ENCODE measurements around the gene ADAM15.
A peak's percentile ranks its signal among the peaks of the same experiment; 100 is the strongest.

The ADAM15 gene

DNA sequence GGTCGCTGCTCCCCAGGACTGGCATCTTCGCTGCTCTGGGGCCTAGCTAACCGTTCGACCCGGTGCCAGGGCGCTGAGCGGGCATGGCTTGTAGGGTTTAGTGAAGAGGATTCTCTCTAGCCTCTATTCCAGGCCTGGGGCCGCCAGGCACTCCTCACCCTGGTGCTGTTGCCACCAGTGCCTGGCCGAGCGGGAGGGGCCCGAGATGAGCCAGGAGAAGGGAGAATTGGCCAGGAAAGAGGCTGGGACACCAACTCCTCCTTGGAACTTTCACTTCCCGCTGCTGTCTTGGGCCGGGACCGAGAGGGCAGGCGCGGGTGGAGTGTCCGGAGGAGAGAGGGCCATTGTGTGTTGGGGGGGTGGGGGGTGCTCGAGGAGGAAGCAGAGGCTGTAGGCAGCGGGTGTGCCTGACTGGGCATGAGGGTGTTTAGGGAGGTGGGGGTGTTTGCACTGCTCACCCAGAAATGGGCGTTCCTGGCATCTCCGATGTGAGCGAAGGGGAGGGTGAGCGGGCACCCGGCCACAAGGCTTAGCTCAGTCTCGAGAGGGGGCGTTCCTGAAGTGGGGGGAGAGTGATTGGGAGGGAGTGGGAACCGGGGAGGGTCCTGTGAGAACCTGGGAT, 772 bp downstream of the ADAM15 start:
- H3K27ac Mint-ChIP-seq: peak overlapping the region; percentile 7
- H3K27me3 Mint-ChIP-seq: no peaks in the 10 kb centered on the region
- peaks cover 34% of the 10 kb centered on the region for H3K4me1 Mint-ChIP-seq

DNA sequence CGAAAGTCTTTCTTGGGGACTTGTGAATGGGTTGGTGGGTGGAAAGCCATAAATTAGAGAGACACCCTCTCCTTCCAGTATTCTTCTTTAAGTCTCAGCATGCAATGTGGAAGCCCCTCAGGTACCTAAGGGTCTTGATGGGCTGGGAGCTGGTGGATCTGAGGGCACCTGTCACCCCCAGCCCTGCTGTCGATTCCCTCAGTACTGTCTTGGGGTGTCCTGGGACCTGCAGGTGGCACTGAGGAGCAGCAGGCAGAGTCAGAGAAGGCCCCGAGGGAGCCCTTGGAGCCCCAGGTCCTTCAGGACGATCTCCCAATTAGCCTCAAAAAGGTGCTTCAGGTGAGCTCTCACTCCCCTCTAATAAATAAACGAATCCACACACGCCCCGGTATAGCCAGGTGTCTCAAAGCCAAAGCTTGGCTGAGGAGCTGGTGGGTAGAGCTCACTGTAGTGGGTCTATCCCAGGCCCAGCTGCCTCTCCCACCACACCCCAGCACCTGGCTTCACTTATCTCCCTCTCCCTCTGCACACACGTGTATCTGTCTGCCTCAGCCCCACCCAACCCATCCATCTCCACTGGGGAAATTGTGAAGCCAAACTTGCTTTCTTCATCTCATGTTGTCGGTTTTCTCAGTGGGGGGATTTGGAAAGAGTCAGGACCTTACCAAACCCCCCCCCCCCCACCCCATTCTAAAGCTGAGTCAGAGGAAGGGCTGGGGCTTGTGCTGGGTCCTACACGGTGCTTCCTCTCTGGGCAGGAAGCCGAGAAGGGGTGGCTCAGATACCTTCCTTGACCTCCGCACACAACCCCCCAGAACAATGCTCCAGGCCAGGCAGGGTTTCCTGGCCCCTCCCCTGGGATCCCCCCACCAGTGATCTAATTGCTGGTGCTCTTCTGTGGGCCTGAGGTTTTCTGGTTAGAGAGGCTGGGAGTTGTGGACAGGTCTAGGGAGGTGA, 1.6 kb downstream of the ADAM15 start:
- Mint-ChIP-seq H3K27ac (peak overlapping the region; percentile 7), H3K4me3 (peak overlapping the region; percentile 75), H3K4me1 (peaks cover 34% of the 10 kb centered on the region), H3K27me3 (no peaks in the 10 kb centered on the region), H3K36me3 (peaks cover 10% of the 10 kb centered on the region), H3K9me3 (no peaks in the 10 kb centered on the region)
- no peak for ATAC-seq

More for the DNA sequence above, 772 bp downstream of the ADAM15 start:
- peak; percentile 46 for ATAC-seq
- Mint-ChIP-seq H3K9me3 (no peaks in the 10 kb centered on the region), H3K36me3 (peaks cover 10% of the 10 kb centered on the region), H3K4me3 (peak overlapping the region; percentile 75)

DNA sequence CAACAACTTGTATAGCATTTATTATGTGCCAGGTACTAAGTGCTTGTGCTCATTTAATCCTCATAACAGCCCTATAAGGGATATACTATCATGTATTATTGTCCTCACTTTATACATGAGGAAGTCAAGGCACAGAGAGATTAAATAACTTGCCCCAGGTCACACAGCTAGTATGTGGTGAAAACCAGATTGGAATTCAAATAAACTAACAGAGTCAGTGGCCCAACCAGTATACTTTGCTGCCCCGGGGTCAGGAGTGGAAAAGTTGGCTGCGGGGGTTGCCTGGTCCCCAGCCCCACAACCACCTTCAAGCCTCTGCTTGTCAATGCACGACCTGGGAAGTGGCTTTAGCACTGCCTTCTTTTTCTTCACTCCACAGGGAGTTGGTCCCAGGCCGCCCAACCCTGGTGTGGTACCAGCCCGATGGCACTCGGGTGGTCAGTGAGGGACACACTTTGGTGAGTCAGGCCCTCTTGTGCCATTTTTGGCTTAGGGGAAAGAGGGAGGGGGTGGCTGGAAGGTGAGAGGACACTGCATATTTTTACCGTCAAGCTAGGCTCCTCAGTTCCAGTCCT, 2.5 kb downstream of the ADAM15 start:
- Mint-ChIP-seq H3K4me1 (peaks cover 34% of the 10 kb centered on the region), H3K27ac (no peak overlapping the region), H3K9me3 (no peaks in the 10 kb centered on the region), H3K27me3 (no peaks in the 10 kb centered on the region), H3K4me3 (no peak overlapping the region), H3K36me3 (peaks cover 10% of the 10 kb centered on the region)
- no peak for ATAC-seq

DNA sequence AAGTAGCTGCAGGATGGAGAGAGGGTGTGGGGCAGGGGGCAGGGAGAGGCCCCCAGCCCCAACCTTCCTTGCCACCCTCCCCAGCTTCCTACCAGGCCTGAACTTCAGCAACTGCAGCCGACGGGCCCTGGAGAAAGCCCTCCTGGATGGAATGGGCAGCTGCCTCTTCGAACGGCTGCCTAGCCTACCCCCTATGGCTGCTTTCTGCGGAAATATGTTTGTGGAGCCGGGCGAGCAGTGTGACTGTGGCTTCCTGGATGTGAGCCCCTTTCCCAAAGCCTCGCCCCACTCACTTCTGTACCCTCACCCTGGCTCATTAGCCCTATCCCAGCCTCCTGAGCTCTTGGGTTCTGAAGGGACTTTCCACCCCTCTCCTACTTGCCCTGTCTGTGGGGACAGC, 6.0 kb downstream of the ADAM15 start:
- Mint-ChIP-seq H3K4me3 (no peak overlapping the region), H3K27me3 (no peaks in the 10 kb centered on the region), H3K36me3 (peaks cover 20% of the 10 kb centered on the region), H3K4me1 (peaks cover 24% of the 10 kb centered on the region), H3K27ac (no peak overlapping the region), H3K9me3 (no peaks in the 10 kb centered on the region)
- ATAC-seq: no peak

DNA sequence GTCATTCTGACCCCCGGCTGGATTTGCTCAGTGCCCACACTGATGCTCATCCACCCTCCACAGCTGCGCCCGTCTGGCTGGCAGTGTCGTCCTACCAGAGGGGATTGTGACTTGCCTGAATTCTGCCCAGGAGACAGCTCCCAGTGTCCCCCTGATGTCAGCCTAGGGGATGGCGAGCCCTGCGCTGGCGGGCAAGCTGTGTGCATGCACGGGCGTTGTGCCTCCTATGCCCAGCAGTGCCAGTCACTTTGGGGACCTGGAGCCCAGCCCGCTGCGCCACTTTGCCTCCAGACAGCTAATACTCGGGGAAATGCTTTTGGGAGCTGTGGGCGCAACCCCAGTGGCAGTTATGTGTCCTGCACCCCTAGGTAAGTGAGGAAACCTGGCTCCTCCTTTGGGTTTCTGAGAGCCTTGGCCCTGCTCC, 6.7 kb downstream of the ADAM15 start:
- Mint-ChIP-seq H3K36me3 (peaks cover 20% of the 10 kb centered on the region), H3K9me3 (no peaks in the 10 kb centered on the region), H3K27ac (no peak overlapping the region), H3K4me1 (peaks cover 24% of the 10 kb centered on the region), H3K4me3 (no peak overlapping the region), H3K27me3 (no peaks in the 10 kb centered on the region)
- ATAC-seq: no peak

DNA sequence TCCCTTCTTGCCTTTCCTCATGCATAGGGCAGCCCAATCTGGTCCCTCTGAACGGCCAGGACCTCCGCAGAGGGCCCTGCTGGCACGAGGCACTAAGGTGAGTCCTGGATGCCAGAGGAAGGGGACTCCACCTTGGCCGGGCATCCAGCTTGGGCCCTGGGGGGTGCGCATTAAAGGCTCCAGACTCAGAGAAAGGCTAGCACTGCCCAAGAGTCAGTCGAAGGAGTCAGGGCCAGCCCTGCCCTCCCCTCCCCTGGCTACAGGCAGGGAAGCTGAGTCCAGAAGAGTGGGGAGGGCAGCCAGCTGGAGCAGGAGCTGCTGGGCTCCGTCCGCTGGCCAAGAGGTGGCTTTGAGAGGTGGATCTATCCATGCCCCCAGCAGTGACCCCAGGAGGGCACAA, 9.6 kb downstream of the ADAM15 start:
- Mint-ChIP-seq H3K9me3 (no peaks in the 10 kb centered on the region), H3K4me1 (peaks cover 38% of the 10 kb centered on the region), H3K27ac (no peak overlapping the region)

DNA sequence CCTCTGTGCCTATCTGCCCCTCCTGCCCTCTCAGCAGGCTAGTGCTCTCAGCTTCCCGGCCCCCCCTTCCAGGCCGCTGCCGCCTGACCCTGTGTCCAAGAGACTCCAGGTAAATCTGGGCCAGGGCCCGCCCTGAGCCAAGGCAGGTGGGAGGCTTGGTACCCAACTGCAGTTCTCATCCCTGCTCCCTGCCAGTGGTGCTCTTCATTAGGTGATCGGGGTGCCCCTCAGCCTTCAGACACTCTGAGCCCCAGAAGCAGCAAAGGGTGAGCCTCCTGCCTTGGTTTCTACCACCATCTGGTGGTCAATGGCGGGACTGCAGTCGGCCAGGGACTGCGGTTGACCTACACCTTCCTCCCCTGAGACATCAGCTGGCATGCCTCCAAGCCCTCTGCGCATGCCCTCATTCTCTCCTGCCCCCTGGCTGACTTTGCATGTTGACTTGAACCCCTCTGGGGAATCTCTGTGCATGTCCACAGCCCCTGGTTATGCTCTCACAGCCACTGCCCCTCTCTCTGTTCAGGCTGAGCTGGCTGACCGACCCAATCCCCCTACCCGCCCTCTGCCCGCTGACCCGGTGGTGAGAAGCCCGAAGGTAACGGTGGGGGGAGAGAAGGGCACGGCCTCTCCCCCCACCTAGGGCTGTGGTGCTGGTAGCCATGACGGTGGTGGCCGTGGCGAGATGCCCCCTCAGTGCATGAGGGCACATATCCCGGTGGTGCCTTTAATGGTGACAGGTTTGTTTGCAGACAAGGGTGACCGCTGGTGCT, 10.4 kb downstream of the ADAM15 start:
- H3K4me1 Mint-ChIP-seq: peaks cover 46% of the 10 kb centered on the region
- H3K27me3 Mint-ChIP-seq: no peaks in the 10 kb centered on the region
- peak; percentile 74 for ATAC-seq
- no peak overlapping the region for H3K27ac Mint-ChIP-seq
- H3K4me3 Mint-ChIP-seq: peak overlapping the region; percentile 37
- peaks cover 17% of the 10 kb centered on the region for H3K36me3 Mint-ChIP-seq
- no peaks in the 10 kb centered on the region for H3K9me3 Mint-ChIP-seq

More for the DNA sequence above, 9.6 kb downstream of the ADAM15 start:
- ATAC-seq: no peak
- no peak overlapping the region for H3K4me3 Mint-ChIP-seq
- no peaks in the 10 kb centered on the region for H3K27me3 Mint-ChIP-seq
- peaks cover 19% of the 10 kb centered on the region for H3K36me3 Mint-ChIP-seq

DNA sequence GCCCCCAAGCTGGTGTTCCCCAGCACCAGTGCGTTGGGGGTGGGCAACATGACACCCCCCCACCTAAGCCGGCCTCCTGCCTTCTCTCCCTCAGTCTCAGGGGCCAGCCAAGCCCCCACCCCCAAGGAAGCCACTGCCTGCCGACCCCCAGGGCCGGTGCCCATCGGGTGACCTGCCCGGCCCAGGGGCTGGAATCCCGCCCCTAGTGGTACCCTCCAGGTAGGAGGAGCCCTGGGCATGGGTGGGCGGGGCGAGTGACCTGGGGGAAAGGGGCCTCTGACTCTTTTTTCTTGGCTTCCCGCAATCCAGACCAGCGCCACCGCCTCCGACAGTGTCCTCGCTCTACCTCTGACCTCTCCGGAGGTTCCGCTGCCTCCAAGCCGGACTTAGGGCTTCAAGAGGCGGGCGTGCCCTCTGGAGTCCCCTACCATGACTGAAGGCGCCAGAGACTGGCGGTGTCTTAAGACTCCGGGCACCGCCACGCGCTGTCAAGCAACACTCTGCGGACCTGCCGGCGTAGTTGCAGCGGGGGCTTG, 11.1 kb downstream of the ADAM15 start:
- no peak overlapping the region for H3K27ac Mint-ChIP-seq
- H3K27me3 Mint-ChIP-seq: no peaks in the 10 kb centered on the region
- peaks cover 52% of the 10 kb centered on the region for H3K4me1 Mint-ChIP-seq
- H3K9me3 Mint-ChIP-seq: no peaks in the 10 kb centered on the region
- peak overlapping the region; percentile 87 for H3K4me3 Mint-ChIP-seq
- H3K36me3 Mint-ChIP-seq: peaks cover 20% of the 10 kb centered on the region
- peak; percentile 22 for ATAC-seq

DNA sequence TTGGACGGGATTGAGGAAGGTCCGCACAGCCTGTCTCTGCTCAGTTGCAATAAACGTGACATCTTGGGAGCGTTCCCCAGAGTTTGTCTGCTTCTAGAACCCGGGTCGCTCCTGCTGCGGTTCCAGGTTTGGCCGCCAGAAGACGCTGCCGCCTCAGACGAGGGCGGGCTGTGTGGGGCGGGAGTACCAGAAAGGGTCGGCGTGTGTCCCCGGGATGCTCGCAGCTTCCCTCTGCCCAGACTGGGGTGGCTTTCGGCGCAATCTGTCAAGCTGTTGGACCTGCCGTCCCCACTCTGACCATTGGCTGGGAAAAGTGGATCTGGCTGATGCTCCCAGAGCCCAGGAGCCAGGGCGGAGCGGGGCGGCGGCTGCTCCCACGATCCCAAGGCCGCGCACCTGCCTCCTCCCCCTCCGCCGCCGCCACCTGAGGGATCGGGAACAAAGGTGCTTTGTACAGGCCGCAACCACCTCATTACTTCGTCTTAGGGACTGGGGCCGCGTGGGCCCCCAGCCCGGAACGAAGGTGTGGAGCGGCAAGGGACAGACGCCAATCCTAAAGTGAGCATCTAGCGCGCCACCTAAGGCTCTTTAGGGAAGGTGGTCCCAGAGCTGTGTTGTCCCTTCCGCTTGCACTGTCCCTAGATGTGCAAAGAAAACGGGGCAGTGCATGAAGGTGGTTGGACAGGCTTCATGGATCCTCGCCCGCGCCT, 11.7 kb downstream of the ADAM15 start:
- peak overlapping the region; percentile 87 for H3K4me3 Mint-ChIP-seq
- peak; percentile 64 for ATAC-seq
- H3K9me3 Mint-ChIP-seq: no peaks in the 10 kb centered on the region
- peaks cover 53% of the 10 kb centered on the region for H3K4me1 Mint-ChIP-seq
- peak overlapping the region; percentile 71 for H3K27ac Mint-ChIP-seq
- peaks cover 20% of the 10 kb centered on the region for H3K36me3 Mint-ChIP-seq
- H3K27me3 Mint-ChIP-seq: no peaks in the 10 kb centered on the region

DNA sequence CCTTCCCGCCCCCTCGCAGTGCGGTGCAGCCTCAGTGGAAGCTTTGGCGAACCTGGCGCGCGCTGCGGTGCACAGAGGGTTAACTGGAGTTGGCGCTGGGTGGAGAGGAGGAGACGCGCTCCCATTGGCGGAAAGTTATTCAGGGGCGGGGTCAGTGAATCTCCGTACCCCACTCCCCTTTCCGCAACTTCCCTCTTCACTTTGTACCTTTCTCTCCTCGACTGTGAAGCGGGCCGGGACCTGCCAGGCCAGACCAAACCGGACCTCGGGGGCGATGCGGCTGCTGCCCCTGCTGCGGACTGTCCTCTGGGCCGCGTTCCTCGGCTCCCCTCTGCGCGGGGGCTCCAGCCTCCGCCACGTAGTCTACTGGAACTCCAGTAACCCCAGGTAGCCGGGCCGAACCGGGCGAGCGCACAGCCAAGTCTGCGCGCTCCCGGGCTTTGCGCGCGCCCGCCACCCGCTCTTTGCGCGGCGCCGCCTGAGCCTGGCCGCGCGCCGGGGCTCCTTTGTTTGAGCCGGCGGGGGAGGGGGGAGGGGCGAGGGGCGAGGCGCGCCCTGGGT, 12.5 kb downstream of the ADAM15 start, which contains the start of gene EFNA4:
Gene EFNA4 (plus strand): TSS at position 191 of the 561 bp plus-strand sequence. CDS start 84 bp downstream, at position 275.
- H3K27ac Mint-ChIP-seq: peak within 1 kb of the TSS; percentile 71
- peak; percentile 92 for ATAC-seq
- peak within 1 kb of the TSS; percentile 87 for H3K4me3 Mint-ChIP-seq
- no peaks in the 10 kb centered on the region for H3K27me3 Mint-ChIP-seq
- H3K9me3 Mint-ChIP-seq: no peaks in the 10 kb centered on the region
- peaks cover 53% of the 10 kb centered on the region for H3K4me1 Mint-ChIP-seq
- H3K36me3 Mint-ChIP-seq: peaks cover 25% of the 10 kb centered on the region

DNA sequence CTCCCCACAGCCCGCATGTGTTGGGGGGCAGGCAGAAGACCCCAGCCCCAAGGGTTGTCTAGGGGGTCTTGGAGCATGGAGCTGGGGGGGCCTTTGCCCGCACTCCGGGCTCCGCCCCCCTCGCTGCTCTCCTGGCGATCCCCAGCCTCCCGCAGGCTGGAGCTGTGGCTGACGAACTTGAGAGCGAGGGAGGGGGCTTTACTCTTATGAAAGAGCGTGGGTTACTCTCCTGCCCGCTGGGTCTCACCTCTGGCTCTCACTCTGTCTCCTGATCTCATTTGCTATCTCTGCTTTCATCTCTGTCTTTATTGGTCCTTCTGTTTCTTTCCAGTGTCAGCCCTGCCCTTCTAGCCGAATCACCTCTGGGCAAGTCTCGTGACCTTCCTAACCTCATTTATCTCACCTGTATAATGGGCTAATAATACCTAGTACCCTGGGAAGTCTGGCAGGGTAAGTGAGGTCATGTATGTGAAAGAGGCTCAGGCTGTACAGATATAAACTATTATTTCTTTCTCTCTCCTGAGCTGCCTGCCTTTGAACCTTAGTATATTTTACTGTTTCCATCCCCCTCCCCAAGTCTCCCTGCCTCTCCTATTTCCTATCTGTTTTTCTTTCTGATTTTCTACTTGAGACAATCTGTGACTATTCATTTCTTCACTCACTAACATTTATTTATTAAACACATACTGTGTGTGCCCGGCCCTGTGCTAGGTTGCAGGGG, 13.2 kb downstream of the ADAM15 start:
- H3K27ac Mint-ChIP-seq: peak overlapping the region; percentile 71
- peak overlapping the region; percentile 84 for H3K4me3 Mint-ChIP-seq
- no peaks in the 10 kb centered on the region for H3K27me3 Mint-ChIP-seq
- H3K9me3 Mint-ChIP-seq: no peaks in the 10 kb centered on the region
- peaks cover 53% of the 10 kb centered on the region for H3K4me1 Mint-ChIP-seq
- ATAC-seq: no peak
- H3K36me3 Mint-ChIP-seq: peaks cover 29% of the 10 kb centered on the region

DNA sequence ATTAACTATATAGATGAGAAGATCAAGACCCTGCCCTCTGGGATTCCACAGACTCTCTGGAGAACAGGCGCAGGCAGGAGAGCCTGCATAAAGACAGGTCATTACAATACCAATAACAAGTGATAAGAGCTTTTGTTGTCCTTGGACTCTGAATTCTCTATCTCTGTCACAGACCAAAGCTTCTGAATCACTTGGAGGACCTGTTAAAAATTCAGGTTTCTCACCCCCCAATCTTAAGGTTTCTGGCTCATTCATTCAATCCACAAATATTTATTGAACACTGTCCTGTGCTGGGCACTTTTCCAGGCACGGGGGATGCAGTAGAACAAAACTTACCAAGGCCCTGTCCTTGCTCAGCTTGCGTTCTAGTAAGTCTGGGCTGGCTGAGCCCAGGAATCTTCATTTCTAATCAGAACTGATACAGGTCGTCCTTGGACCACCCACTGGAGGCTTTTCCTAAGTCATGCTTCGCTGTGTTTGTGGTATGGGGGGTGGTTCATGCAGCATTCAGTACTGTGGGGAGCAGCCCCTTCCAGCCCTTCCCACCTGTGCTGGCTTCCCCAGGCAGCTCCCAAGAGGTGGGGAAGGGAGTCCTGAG, 13.8 kb downstream of the ADAM15 start:
- Mint-ChIP-seq H3K9me3 (no peaks in the 10 kb centered on the region), H3K36me3 (peaks cover 28% of the 10 kb centered on the region), H3K27ac (peak overlapping the region; percentile 71), H3K27me3 (no peaks in the 10 kb centered on the region), H3K4me3 (peak overlapping the region; percentile 84), H3K4me1 (peaks cover 53% of the 10 kb centered on the region)
- no peak for ATAC-seq

DNA sequence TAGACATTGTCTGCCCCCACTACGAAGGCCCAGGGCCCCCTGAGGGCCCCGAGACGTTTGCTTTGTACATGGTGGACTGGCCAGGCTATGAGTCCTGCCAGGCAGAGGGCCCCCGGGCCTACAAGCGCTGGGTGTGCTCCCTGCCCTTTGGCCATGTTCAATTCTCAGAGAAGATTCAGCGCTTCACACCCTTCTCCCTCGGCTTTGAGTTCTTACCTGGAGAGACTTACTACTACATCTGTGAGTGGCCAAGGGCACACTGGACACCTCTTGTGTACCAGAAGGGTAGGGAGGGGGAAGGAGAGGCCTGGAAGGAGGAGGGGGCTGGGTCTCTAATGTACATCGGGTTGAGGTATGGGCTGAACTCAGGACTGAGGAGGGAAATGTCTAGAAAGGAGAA, 15.7 kb downstream of the ADAM15 start:
- H3K27me3 Mint-ChIP-seq: no peaks in the 10 kb centered on the region
- no peaks in the 10 kb centered on the region for H3K9me3 Mint-ChIP-seq
- H3K4me1 Mint-ChIP-seq: peaks cover 59% of the 10 kb centered on the region
- peaks cover 19% of the 10 kb centered on the region for H3K36me3 Mint-ChIP-seq
- no peak overlapping the region for H3K27ac Mint-ChIP-seq
- ATAC-seq: no peak
- no peak overlapping the region for H3K4me3 Mint-ChIP-seq

Measured in stimulated activated memory B cell treated with anti-CD40 and anti-IgM and Interleukin-4, amounts not matched to agents 10 μg/mL and 1 μg/mL and 100 μg/mL, for 72 hours (primary cell).